CD4-positive, alpha-beta T cell treated with Interleukin-21 for 1 hour (primary cell): ENCODE measurements around the gene SLC38A2.
A peak's percentile ranks its signal among the peaks of the same experiment; 100 is the strongest.
"Not testable (repeated sequence)": the region's sequence is repeated elsewhere in the genome, so short reads cannot be mapped to it uniquely, and the experiment has no call there.

Experiments used
- DNase-seq: peaks from one replicate; pipeline ENCODE4 v3.0.0-alpha.2; 2020

The SLC38A2 gene

GRCh38 chr12:46359667-46360280 is 12.8 kb downstream of the SLC38A2 start:
- no peak for DNase-seq

GRCh38 chr12:46358791-46359666 is 13.5 kb downstream of the SLC38A2 start:
- no peak for DNase-seq

DNA sequence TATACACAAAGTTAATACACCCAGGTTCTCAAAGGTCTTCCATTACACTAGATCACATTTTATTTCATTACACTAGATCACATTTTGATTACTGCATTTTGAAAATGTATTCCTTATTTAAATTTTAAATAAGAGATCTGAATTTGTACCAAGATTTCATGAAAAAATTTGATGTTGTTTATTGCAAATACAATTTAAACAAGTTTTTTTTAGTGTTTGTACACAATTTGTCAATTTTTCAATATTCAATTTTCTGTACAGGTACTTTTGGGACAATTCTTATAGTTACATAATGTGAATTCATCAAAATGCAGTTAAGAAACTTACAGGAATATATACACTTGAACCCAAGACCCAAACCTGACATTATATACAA is 14.3 kb downstream of the SLC38A2 start:
- DNase-seq = no peak

DNA sequence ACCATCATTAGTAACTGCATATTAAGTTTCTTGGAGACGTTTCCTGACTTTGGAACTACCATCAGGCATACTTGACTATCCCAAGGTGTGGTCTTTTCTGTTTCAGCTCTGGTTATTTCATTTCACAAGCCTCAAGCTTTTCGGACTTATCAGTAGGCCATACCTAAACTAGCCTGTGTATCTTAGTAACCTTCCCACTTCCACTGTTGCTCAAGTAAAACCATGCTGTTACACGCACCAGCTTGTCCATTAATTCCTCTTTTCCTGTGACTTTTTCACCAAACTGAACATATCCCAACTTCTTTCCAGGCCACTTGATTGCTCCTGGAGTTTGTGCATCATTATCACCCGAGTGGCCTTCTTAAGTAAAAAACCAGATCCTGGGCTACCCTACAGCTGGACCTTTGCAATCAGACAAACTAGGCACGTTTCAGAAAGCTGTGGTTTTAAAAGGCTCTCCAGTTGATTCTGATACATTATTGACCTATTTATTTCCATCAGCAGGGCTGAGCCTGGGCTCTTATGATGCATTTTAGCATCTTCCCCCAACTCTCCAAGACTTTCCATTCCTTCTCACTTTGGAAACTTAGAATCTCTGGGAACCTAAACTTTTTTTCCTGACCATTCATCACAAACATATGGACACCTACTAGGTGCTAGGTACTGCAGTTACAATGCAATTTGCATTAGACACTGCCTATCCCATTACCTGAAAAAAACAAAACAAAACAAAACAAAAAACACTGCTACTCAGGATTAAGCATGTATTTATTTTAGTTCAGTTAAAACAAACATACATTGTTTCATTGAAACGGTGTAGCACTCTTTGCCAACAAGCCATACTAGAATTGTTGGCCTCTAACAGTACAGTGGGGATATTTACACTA is 14.9 kb downstream of the SLC38A2 start:
- DNase-seq = no peak

DNA sequence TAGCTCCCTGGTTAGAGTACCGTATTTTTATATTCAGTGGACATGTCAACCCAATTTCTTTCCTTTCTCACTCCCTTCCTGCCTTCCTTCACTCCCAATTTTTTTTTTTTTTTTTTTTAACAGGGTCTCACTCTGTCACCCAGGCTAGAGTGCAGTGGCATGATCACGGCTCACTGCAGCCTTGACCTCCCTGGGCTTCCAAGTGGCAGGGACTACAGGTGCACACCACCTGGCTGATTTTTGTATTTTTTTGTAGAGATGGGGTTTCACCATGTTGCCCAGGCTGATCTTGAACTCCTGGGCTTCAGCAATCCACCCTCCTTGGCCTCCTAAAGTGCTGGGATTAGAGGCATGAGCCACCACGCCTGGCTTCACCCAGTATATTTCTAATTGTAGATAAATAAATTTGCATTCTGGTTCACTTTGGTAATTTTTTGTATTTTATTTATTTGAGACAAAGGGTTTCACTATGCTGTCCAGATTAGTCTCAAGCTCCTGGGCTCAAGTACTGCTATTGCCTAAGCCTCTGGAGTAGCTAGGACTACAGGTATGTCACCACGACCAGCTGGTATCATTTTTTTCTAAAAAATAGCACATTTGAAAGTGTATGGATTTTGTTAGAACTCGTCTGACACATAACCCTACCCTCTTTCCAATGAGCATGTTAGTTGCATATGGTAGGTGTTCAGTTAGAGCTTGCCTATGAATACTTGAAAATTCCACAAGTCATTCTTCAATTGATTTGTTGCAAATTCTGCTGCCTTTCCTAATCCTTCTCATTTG is 15.7 kb downstream of the SLC38A2 start:
- DNase-seq = no peak

DNA sequence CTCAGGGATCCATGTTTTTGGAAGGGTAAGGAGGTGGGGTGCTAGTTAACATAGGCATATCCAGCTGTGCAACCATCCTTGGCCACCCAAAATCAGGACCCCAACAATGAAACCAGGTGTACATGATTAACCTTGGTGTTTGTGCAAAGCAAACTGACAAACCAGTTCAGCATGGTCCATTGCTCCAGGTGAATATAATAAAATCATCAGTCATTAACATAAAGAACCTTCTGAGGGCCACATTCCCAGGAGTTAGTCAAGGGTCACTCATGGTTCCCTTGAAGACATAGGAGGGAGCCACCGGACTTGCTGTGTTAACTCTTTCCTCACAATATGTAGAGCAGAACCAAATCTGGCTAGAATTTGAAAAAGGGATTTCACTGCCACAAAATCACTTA is 17.8 kb downstream of the SLC38A2 start:
- DNase-seq = no peak

DNA sequence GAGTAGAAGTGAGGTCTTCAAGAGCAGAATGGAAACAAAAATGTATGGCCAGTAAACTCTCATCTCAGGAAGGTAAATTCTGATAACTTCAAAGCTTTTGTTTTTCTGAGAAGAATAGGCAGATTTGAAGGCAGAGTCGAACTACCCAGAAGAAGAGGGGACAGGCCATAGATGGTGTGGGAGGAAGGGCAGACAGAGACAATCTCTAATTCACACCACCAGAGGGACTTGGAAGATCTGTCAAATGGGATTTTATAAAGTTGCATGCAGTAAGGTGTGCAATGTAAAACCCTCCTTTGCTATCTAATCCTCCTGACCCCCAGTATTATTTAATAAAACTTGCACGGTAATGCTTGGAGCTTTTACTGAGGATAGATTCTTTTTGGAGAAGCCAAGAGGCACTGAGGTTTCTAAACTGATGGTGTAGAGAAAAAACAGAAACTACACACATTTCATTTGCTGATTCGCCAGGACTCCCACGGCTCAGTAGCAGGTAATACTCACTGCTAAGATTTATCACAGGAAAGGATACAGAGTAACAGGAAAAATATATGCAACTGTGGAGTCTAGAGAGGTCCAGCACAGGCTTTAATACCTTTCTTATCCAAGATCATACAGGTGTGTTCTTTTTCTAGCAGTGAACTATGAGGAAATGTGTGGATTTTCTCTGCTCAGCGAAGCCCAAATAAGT is 18.3 kb downstream of the SLC38A2 start:
- peak; percentile 28 for DNase-seq

DNA sequence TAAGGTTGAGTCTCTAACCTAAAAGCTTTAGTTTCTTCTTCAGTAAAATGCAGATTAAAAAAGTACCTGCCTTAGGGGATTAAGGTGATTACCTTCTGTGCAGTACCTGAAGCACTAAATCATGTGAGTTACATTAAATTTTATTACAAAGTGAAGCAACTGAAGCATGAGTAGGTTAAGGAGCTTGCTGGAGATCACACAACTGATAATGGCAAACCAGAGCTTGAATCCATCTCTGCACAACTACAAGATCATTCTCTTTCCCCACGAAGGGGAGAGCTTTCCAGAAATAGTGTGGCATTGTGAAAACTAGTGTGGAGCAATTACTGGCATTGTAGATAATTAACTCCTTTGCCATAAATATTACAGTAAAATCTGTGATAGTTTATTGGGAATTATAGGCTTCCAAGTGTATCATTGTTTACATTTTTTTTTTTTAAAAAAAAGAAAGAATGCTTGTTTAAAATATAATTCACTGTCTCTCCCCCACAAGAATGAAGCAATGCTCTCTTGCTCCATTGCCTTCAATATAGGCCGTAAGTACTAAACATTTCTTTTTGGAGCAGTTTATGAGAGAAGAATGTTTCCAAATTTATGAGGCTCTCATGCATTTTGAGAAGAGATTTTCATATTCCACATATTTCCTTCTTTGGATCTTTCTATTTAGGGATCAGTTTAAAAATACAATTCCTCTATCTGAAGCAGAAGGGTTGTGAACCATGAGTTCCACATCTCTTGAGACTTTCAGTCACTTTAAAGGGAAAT is 20.5 kb downstream of the SLC38A2 start:
- DNase-seq = no peak

GRCh38 chr12:46351138-46351537 is 21.4 kb downstream of the SLC38A2 start:
- no peak for DNase-seq

DNA sequence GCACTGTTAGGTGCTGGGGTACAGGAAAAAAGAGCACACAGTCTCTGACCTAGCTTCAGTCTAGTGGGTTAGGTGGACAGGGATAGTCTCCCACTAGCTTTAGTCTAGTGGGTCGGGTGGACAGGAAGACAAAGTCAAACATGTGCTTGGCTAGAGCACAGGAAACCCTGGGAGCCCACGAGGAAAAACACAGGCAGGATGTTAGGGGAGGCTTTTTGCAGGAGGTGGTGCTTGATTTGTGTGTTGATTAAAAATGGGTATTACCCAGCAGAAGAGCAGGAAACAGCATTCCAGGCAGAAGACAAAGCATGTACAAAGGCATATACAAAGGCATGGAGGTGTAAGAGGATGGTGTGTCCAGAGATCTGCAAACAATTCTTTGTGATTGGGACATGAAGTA is 23.3 kb downstream of the SLC38A2 start:
- no peak for DNase-seq

DNA sequence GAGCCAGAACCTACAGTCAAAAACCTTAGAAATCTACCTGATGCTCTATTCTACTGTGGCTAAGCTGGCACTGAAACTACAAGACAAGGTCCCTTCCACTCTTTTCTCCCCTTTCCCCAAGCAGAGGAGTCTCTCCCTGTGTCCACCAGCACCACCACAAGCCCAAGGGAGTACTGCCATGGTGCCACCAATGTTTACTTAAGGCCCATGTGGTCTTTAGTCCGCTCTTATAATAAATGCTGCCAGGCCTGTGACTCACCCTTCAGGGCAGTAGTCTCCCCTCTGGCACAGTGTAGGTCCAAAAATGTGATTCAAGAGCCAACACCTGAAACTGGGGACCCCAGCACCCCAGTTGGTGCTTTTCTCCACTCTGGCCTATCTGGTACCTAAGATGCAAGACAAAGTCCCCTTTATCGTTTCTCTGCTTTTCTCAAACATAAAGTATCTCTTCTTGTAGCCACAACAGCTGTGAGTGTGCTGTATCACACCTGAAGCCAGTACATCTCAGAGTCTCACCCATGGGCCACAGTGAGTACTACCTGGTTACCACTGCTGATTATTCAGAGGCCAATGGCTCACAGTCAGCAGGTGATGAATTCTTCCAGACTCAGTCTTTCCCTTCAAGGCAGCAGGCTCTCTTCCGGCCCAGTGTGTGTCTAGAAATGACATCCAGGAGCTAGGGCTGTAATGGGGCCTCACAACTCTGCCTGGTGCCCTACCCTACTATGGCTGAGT is 29.3 kb downstream of the SLC38A2 start:
- DNase-seq = no peak

GRCh38 chr12:46342562-46343033 is 30.0 kb downstream of the SLC38A2 start:
- DNase-seq = peak; percentile 60

DNA sequence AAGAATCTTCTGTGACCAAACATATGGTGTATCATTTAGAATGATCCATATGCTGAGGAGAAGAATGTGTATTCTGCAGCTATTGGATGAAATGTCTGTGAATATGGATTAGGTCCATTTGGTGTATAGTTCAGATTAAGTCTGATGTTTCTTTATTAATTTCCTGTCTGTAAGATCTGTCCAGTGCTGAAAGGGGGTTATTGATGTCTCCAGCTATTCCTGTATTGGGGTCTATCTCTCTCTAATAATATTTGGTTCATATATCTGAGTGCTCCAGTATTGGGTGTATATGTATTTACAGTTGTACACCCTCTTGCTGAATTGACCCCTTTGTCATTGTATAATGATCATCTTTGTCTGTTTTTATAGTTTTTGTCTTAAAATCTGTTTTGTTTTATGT is 33.5 kb downstream of the SLC38A2 start:
- no peak for DNase-seq

- no peak for DNase-seq
These were observed 40.3 kb downstream of the SLC38A2 start for GRCh38 chr12:46332260-46332659.

GRCh38 chr12:46325075-46325474 is 47.5 kb downstream of the SLC38A2 start:
- DNase-seq = not testable (repeated sequence)

DNA sequence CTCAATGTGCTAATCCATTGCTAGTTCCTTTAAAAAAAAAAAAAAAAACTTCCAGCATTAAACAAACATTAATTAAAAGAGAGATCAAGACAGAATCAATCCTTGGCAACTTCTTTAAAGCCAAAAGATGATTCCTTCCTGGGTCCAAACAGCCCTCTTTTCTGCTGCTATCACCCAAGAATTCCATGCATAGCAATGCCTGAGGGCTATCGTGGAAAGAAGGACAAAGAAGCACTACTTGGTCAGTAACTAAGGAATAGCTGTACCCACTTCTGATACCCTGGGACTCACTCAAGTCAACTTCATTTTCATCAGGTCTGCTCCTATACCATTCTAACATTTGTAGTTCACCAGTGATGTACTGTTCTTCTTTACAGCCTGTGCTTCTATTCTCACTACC is 51.8 kb downstream of the SLC38A2 start:
- DNase-seq = no peak

DNA sequence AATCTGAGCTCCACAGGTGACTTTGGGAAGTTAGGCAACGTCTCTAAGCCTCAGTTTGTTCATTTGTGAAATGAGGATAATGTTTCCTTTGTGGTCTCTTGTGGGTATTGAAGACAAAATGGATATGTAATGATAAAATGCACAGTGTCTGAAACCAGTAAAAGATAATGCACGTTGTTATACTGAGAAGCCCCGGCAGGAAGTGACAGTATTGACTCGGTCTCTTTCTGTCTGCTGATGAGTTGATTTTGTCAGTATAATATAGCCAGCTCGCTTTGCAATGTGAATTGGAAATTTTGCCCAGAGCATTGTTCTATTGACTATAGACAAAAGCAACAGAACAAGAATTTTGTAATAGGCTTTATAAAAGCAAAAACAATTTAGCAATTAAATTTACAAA is 54.5 kb downstream of the SLC38A2 start:
- no peak for DNase-seq
